ENCODE data around the gene PAQR7.

GRCh38 chr1:25922056-25922970 lies 46.8 kb upstream of the PAQR7 start:
- TF ChIP-seq CTCF (IDR thresholded peaks at IDR 0.05; ENCODE audit: poor library complexity, severe bottlenecking) (peak; percentile 37), EP300 (conservative IDR thresholded peaks at IDR 0.05; ENCODE audit: poor library complexity, severe bottlenecking) (no peak)
